H1 (cell line): ENCODE results near the gene NUP88.
"Not testable (repeated sequence)": the region's sequence is repeated elsewhere in the genome, so short reads cannot be mapped to it uniquely, and the experiment has no call there.

ENCODE experiments used
- BACH1 ChIP-seq: IDR thresholded peaks from 2 replicates; pipeline ENCODE4 v1.6.1; 2012; ENCODE audit warnings: low read length, improper control_type of control experiment
- BRCA1 ChIP-seq: IDR thresholded peaks from 2 replicates; pipeline ENCODE4 v1.6.1; 2012; ENCODE audit warnings: low read depth, low read length, improper control_type of control experiment
- CTCF ChIP-seq, 3 experiments: IDR thresholded peaks; 1 replicate in 2 of 3; 2 replicates in 1 of 3; pipeline versions ENCODE4 v1.5.1 to v1.6.1; 2011; ENCODE audit warnings: low read length in 3 of 3, mild to moderate bottlenecking in 3 of 3, inconsistent platforms in 2 of 3, low read depth in 1 of 3, moderate library complexity in 1 of 3; ENCODE audit not compliant: insufficient read depth in 1 of 3; ENCODE audit errors: control extremely low read depth in 1 of 3
- E2F6 ChIP-seq: IDR thresholded peaks from 2 replicates; pipeline ENCODE4 v1.6.1; 2012; ENCODE audit warnings: inconsistent platforms
- EP300 ChIP-seq, 2 experiments: IDR thresholded peaks; 1 replicate in 1 of 2; 2 replicates in 1 of 2; pipeline ENCODE4 v1.6.1; 2011 to 2012; ENCODE audit warnings: low read depth in 2 of 2, low read length in 2 of 2, mild to moderate bottlenecking in 2 of 2, borderline replicate concordance in 1 of 2, inconsistent platforms in 1 of 2, moderate library complexity in 1 of 2
- HDAC2 ChIP-seq, 2 experiments: fragments of 300-600 bp in 1 of 2; sonication (generic) in 1 of 2; IDR thresholded peaks; 2 replicates each; pipeline ENCODE4 v1.6.1; 2011 to 2012; ENCODE audit warnings: low read depth in 2 of 2, low read length in 2 of 2, mild to moderate bottlenecking in 2 of 2, moderate library complexity in 2 of 2, borderline replicate concordance in 1 of 2, inconsistent platforms in 1 of 2
- POLR2A ChIP-seq, 2 experiments: IDR thresholded peaks; 1 replicate in 1 of 2; 2 replicates in 1 of 2; pipeline ENCODE4 v1.6.1; 2011; ENCODE audit warnings: low read depth in 2 of 2, low read length in 2 of 2, mild to moderate bottlenecking in 2 of 2; ENCODE audit errors: control extremely low read depth in 1 of 2
- POLR2AphosphoS5 ChIP-seq: IDR thresholded peaks from 2 replicates; pipeline ENCODE4 v1.6.1; 2011; ENCODE audit warnings: low read depth, low read length
- SRF ChIP-seq: IDR thresholded peaks from 2 replicates; pipeline ENCODE4 v1.6.1; 2011; ENCODE audit warnings: mild to moderate bottlenecking, low read depth, low read length, moderate library complexity
- SUZ12 ChIP-seq: fragments of 200-600 bp; sonication (generic); IDR thresholded peaks from 2 replicates; pipeline ENCODE4 v1.6.1; 2012; ENCODE audit warnings: mild to moderate bottlenecking, inconsistent platforms, low read length, moderate library complexity, mixed read lengths
- TAF1 ChIP-seq: IDR thresholded peaks from 2 replicates; pipeline ENCODE4 v1.6.1; 2011; ENCODE audit warnings: mild to moderate bottlenecking, low read depth, low read length

- not testable (repeated sequence) for TF ChIP-seq CTCF (IDR thresholded peaks at IDR 0.05; ENCODE audit: control extremely low read depth in 1 of 3, insufficient read depth in 1 of 3, low read depth in 1 of 3, low read length in 3 of 3); BACH1; TAF1; BRCA1; SRF; HDAC2 (IDR thresholded peaks at IDR 0.05; ENCODE audit: borderline replicate concordance in 1 of 2, low read depth in 2 of 2, low read length in 2 of 2); E2F6; EP300 (IDR thresholded peaks at IDR 0.05; ENCODE audit: borderline replicate concordance in 1 of 2, low read depth in 2 of 2, low read length in 2 of 2); POLR2AphosphoS5; SUZ12; POLR2A (IDR thresholded peaks at IDR 0.05; ENCODE audit: control extremely low read depth in 1 of 2, low read depth in 2 of 2, low read length in 2 of 2)
Observed at GRCh38 chr17:5435781-5436315, 16.4 kb upstream of the NUP88 start.
